A549 treated with AZD9567 at 1 μM for 4 hours (cell line): ENCODE results near the gene FTO. TPM values are rescaled to one million over a fixed set of nuclear protein-coding genes. Genes with fewer than 3 reads are reported as not detected.

Experiments
- total RNA-seq: library from RNA; stranded (reverse); fragments of 200-300 nt; extraction: Qiagen RNA extraction; gene quantifications from 5 replicates; pipeline ENCODE4 v1.2.3, GENCODE V29; 2022; ENCODE audit not compliant: insufficient read depth

Gene FTO
- total RNA-seq, result 24.4 to 33.9 TPM (median 28.2 TPM) in 5 replicates

GRCh38 chr16:53703590-53704444 lies at the start of gene FTO, which contains the start of gene RPGRIP1L:
Gene FTO (plus strand): TSS chr16:53704156.
Gene RPGRIP1L (minus strand): TSS chr16:53703859. CDS start chr16:53700723, 3,136 bp downstream.

Other genes with a start within 250 kb of the FTO start
- 23.7 to 35.3 TPM (median 27.6 TPM) in 5 replicates for gene AKTIP, start 200.9 kb upstream of the FTO start, total RNA-seq
- gene RPGRIP1L, start 297 bp upstream of the FTO start, total RNA-seq, result 9.4 to 14.5 TPM (median 10.7 TPM) in 5 replicates